ENCODE data around the gene RIMS4.

- no peak for TF ChIP-seq FOXM1 (IDR thresholded peaks at IDR 0.05; ENCODE audit: borderline replicate concordance)
- no peak for TF ChIP-seq NFRKB (IDR thresholded peaks at IDR 0.05)
- TF ChIP-seq FOXK2 (IDR thresholded peaks at IDR 0.05): no peak
- TF ChIP-seq ELF4 (IDR thresholded peaks at IDR 0.05): no peak
Measured at GRCh38 chr20:44721785-44722054, 88.6 kb downstream of the RIMS4 start.
